Ovary (tissue), 9 donors: ENCODE measurements around the gene PMF1. TPM values are rescaled to one million over a fixed set of nuclear protein-coding genes. Genes with fewer than 3 reads are reported as not detected.
A peak's percentile ranks its signal among the peaks of the same experiment; 100 is the strongest.

Experiments used
- DNase-seq, 5 donors: peaks; one replicate each; pipeline ENCODE4 v3.0.0-alpha.2; 2019 to 2020
- H3K27ac ChIP-seq, 2 donors: fragments of 200-600 bp; one replicate each; pipeline versions ENCODE4 v1.5.1 to v1.8.0; 2019 to 2022
- H3K27me3 ChIP-seq: fragments of 200-600 bp; one replicate; pipeline ENCODE4 v1.8.0; 2022
- H3K36me3 ChIP-seq: fragments of 200-600 bp; sonication (generic); one replicate; pipeline ENCODE4 v1.5.1; 2019
- H3K4me1 ChIP-seq: one replicate; pipeline ENCODE4 v1.8.1; 2013; ENCODE audit warnings: mild to moderate bottlenecking, moderate library complexity; ENCODE audit not compliant: insufficient read depth
- H3K4me3 ChIP-seq: fragments of 200-600 bp; sonication (generic); one replicate; pipeline ENCODE4 v1.5.1; 2017
- H3K9me3 ChIP-seq, 2 donors: fragments of 200-600 bp in 1 of 2; sonication (generic) in 1 of 2; one replicate each; pipeline versions ENCODE4 v1.5.1 to v1.8.1; 2013 to 2019; ENCODE audit warnings: mild to moderate bottlenecking in 1 of 2, moderate library complexity in 1 of 2
- CTCF ChIP-seq, 3 donors: fragments of 450-650 bp in 2 of 3; fragments of 200-600 bp in 1 of 3; IDR thresholded peaks; one replicate each; pipeline versions ENCODE4 v1.5.1 to v1.8.0; 2016 to 2022; ENCODE audit warnings: antibody characterized with exemption in 3 of 3, mild to moderate bottlenecking in 1 of 3
- EP300 ChIP-seq: sonication (generic); formaldehyde crosslinking; IDR thresholded peaks from one replicate; pipeline ENCODE4 v1.6.1; 2017; ENCODE audit warnings: antibody characterized with exemption
- POLR2A ChIP-seq: fragments of 450-650 bp; IDR thresholded peaks from one replicate; pipeline ENCODE4 v1.6.1; 2017; ENCODE audit warnings: antibody characterized with exemption, mild to moderate bottlenecking, moderate library complexity
- WGBS, 3 donors: extraction: QIAGEN DNeasy Blood & Tissue Kit in 1 of 3; methylation state at CpG; one replicate each; pipeline versions ENCODE4 v1.1.5 to v1.1.7; 2013 to 2017; 5-methylcytosine and 5-hydroxymethylcytosine counted together
- intact Hi-C, 4 donors: fragments of 100-400 bp; cut with DNase I; formaldehyde crosslinking; loops; one replicate each; pipeline versions ENCODE4 v1.11.0 to v1.15.1; 2022 to 2023
- polyA plus RNA-seq, 2 donors: library from polyadenylated mRNA; stranded (reverse); fragments of 200-250 nt in 1 of 2; fragments of 350-450 nt in 1 of 2; fragmentation: Illumina TruSeq in 1 of 2; extraction: RNeasy Lipid Tissue Mini Kit (QIAGEN cat#74804) in 1 of 2; gene quantifications; one replicate each; pipeline ENCODE4 v1.2.3, GENCODE V29; 2013 to 2014
- total RNA-seq, 7 donors: library from RNA; depleted of rRNA in 2 of 7; stranded (reverse); fragments of >200 nt in 2 of 7; fragmentation: NEBNext Ultra II Directional in 3 of 7; extraction: Animal tissue kit (Norgen Biotek cat#: 25700) in 3 of 7; gene quantifications; one replicate each; pipeline versions ENCODE4 v1.1.0 to v1.2.4, GENCODE V29; 2016 to 2023
- donor health status: DM: no; HTN: no; CAD: no; lungs with moderate emphysema.
- donor health status: DM: no; HTN: no; CAD: no.
- donor health status: Bipolar disorder and iron deficiency.
- donor health status: DM: yes; HTN: yes; CAD: no.
- donor health status: DM: no; HTN: no; CAD: no.
- donor health status: DM: yes; HTN: yes; CAD: no.

Gene PMF1
- total and polyA plus RNA-seq, 9 donors, result 35.0 to 84.2 (median 53.0) TPM

GRCh38 chr1:156281693-156282478, 69.1 kb downstream of the PMF1 start:
- no peak for TF ChIP-seq POLR2A
- TF ChIP-seq CTCF (IDR thresholded peaks at IDR 0.05), result no peak
- no peak for TF ChIP-seq EP300

GRCh38 chr1:156282479-156283222, 69.8 kb downstream of the PMF1 start, which contains the start of gene SMG5:
Gene SMG5 (minus strand): TSS chr1:156282825. CDS start chr1:156282680, 145 bp downstream.
- no peaks in the 10 kb centered on the region for H3K36me3 ChIP-seq
- intact Hi-C loops, result no loop called here
- TF ChIP-seq POLR2A (peak; percentile 68), EP300 (no peak)
- H3K9me3 ChIP-seq, result no peaks in the 10 kb centered on the region
- DNase-seq, result peak; percentile 97 to 98 (median 97)
- H3K4me1 ChIP-seq, result peaks cover 7% of the 10 kb centered on the region
- H3K27me3 ChIP-seq, result no peaks in the 10 kb centered on the region
- H3K4me3 ChIP-seq, result peak within 1 kb of the TSS; percentile 81
- H3K27ac ChIP-seq, result peak within 1 kb of the TSS; percentile 16 to 50
- WGBS, 3 donors, result 0% methylated on average over 50 of the region's 50 CpGs

More at GRCh38 chr1:156281693-156282478, 69.1 kb downstream of the PMF1 start:
- peak overlapping the region; percentile 81 for H3K4me3 ChIP-seq
- peaks cover 7% of the 10 kb centered on the region for H3K4me1 ChIP-seq
- WGBS, 3 donors, result 6 to 9% (median 6%) methylated on average over 22 of the region's 22 CpGs
- H3K9me3 ChIP-seq, result no peaks in the 10 kb centered on the region
- no peaks in the 10 kb centered on the region for H3K36me3 ChIP-seq
- no peaks in the 10 kb centered on the region for H3K27me3 ChIP-seq
- peak overlapping the region; percentile 16 to 50 for H3K27ac ChIP-seq
- intact Hi-C loops, result no loop called here
- DNase-seq, result no peak

- Histone ChIP-seq H3K4me3 (peak overlapping the region; percentile 81), H3K36me3 (no peaks in the 10 kb centered on the region), H3K27me3 (no peaks in the 10 kb centered on the region), H3K9me3 (no peaks in the 10 kb centered on the region), H3K27ac (no peak overlapping the region), H3K4me1 (peaks cover 7% of the 10 kb centered on the region)
- no peak for TF ChIP-seq EP300
- TF ChIP-seq POLR2A, result no peak
- 63 to 87% (median 77%) methylated on average over 1 of the region's 1 CpG for WGBS, 3 donors
- no peak for DNase-seq
- intact Hi-C loops, result no loop called here
Observed at GRCh38 chr1:156283521-156283920, 70.7 kb downstream of the PMF1 start.

DNA sequence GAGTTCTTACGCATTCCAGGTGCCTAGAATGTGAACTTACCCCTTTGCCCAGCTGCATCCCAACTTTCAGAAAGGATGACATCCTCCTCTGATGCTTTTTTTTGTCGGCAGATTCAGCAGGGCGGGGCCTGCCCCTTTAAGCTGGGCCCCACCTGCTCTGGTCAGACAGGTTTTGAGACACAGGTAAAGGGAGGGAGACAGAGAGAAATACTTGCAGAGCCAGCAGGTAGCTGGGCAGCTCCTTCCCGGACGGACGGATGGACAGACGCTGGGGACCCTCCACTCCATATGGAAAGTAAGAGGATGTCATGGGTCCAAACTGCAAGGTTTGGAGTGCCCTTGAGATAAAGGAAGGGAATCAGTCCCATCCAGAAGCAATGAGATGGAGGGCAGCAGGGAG, 71.3 kb downstream of the PMF1 start, which contains the start of gene TMEM79:
Gene TMEM79, plus strand, starts transcription at position 214 of the 400 bp plus-strand sequence. CDS start 902 bp downstream, outside the sequence.
- no peaks in the 10 kb centered on the region for H3K27me3 ChIP-seq
- TF ChIP-seq EP300 (no peak), POLR2A (no peak), CTCF (IDR thresholded peaks at IDR 0.05) (no peak)
- H3K4me3 ChIP-seq, result peak within 1 kb of the TSS; percentile 81
- DNase-seq, result no peak
- H3K36me3 ChIP-seq, result no peaks in the 10 kb centered on the region
- H3K4me1 ChIP-seq, result peaks cover 7% of the 10 kb centered on the region
- 86 to 95% (median 89%) methylated on average over 7 of the region's 7 CpGs for WGBS, 3 donors
- intact Hi-C loops, result no loop called here
- no peaks in the 10 kb centered on the region for H3K9me3 ChIP-seq
- H3K27ac ChIP-seq, result no peak within 1 kb of the TSS

GRCh38 chr1:156284757-156285156, 72.0 kb downstream of the PMF1 start:
- Histone ChIP-seq H3K4me1 (peaks cover 7% of the 10 kb centered on the region), H3K27ac (no peak overlapping the region), H3K4me3 (no peak overlapping the region), H3K9me3 (no peaks in the 10 kb centered on the region), H3K27me3 (no peaks in the 10 kb centered on the region), H3K36me3 (no peaks in the 10 kb centered on the region)
- WGBS, 3 donors, result 69 to 78% (median 75%) methylated on average over 4 of the region's 4 CpGs
- intact Hi-C loops, result no loop called here
- no peak for DNase-seq
- TF ChIP-seq EP300 (no peak), CTCF (IDR thresholded peaks at IDR 0.05) (no peak)
